IMR-90 (cell line): ENCODE results near the gene FAIM. TPM values are rescaled to one million over a fixed set of nuclear protein-coding genes. Genes with fewer than 3 reads are reported as not detected.
"Not testable (repeated sequence)": the region's sequence is repeated elsewhere in the genome, so short reads cannot be mapped to it uniquely, and the experiment has no call there.

ENCODE experiments used
- ATAC-seq: fragments of 200-7000 bp; cut with Tn5 transposase; 2 replicates; pipeline ENCODE4 v1.9.1; 2020; ENCODE audit warnings: low read depth, mild to moderate bottlenecking, moderate library complexity
- BruUV-seq: library from RNA; stranded (reverse); fragments of 400-500 nt; replicated peaks from 2 replicates; lab custom pipeline; 2021; lab: Mats Ljungman, UMichigan
- CTCF ChIA-PET: fragments of 300-600 bp; formaldehyde crosslinking; extraction: SDS; loops from one replicate; lab custom pipeline; 2021; ENCODE audit warnings: antibody characterized with exemption; lab: Yijun Ruan, JAX
- POLR2A ChIA-PET: fragments of 300-600 bp; sonication (Branson Sonifier 250); formaldehyde crosslinking; loops from one replicate; lab custom pipeline; 2022; ENCODE audit warnings: antibody characterized with exemption; ENCODE audit not compliant: unreplicated experiment; lab: Charles Lee
- DNase-seq: peaks from one replicate; pipeline ENCODE4 v3.0.0; 2013
- H2AFZ ChIP-seq: replicated peaks from 2 replicates; pipeline ENCODE3; 2013; ENCODE audit warnings: low read length, mild to moderate bottlenecking; ENCODE audit not compliant: poor library complexity
- H2AK5ac ChIP-seq: 2 replicates; pipeline ENCODE4 v1.6.1; 2013; ENCODE audit warnings: low read depth, low read length, inconsistent platforms
- H2AK9ac ChIP-seq: replicated peaks from 2 replicates; pipeline ENCODE3; 2013; ENCODE audit warnings: mild to moderate bottlenecking, low read depth, low read length, moderate library complexity; ENCODE audit not compliant: poor library complexity
- H2BK120ac ChIP-seq: 2 replicates; pipeline ENCODE4 v1.6.1; 2013; ENCODE audit warnings: low read depth, low read length, inconsistent platforms
- H2BK15ac ChIP-seq: 3 replicates; pipeline ENCODE4 v1.6.1; 2013; ENCODE audit warnings: low read depth, low read length, inconsistent platforms
- H2BK20ac ChIP-seq: 2 replicates; pipeline ENCODE4 v1.6.1; 2013; ENCODE audit warnings: low read depth, mild to moderate bottlenecking, inconsistent platforms, low read length, moderate library complexity
- H2BK5ac ChIP-seq: 2 replicates; pipeline ENCODE4 v1.6.1; 2013; ENCODE audit warnings: mild to moderate bottlenecking, low read depth, low read length, inconsistent platforms; ENCODE audit not compliant: poor library complexity, severe bottlenecking
- H3K14ac ChIP-seq: replicated peaks from 2 replicates; pipeline ENCODE4 v1.6.1; 2013; ENCODE audit warnings: low read depth, low read length, inconsistent platforms
- H3K18ac ChIP-seq: 2 replicates; pipeline ENCODE4 v1.6.1; 2013; ENCODE audit warnings: low read depth, low read length, control low read depth
- H3K23ac ChIP-seq: 2 replicates; pipeline ENCODE4 v1.6.1; 2013; ENCODE audit warnings: low read depth, low read length, inconsistent platforms
- H3K27ac ChIP-seq: 2 replicates; pipeline ENCODE4 v1.5.1; 2013; ENCODE audit warnings: mild to moderate bottlenecking, control low read depth, low read length; ENCODE audit not compliant: insufficient read depth
- H3K27me3 ChIP-seq: 2 replicates; pipeline ENCODE4 v1.6.1; 2013; ENCODE audit warnings: low read length; ENCODE audit not compliant: control insufficient read depth, insufficient read depth
- H3K36me3 ChIP-seq: 2 replicates; pipeline ENCODE4 v1.6.1; 2013; ENCODE audit warnings: low read length, mixed read lengths; ENCODE audit not compliant: control insufficient read depth, insufficient read depth
- H3K4ac ChIP-seq: 2 replicates; pipeline ENCODE4 v1.6.1; 2013; ENCODE audit warnings: low read depth, low read length, inconsistent platforms
- H3K4me1 ChIP-seq: 2 replicates; pipeline ENCODE4 v1.6.1; 2013; ENCODE audit warnings: low read length, mixed read lengths; ENCODE audit not compliant: control insufficient read depth, insufficient read depth
- H3K4me2 ChIP-seq: 2 replicates; pipeline ENCODE4 v1.6.1; 2013; ENCODE audit warnings: low read depth, mild to moderate bottlenecking, control low read depth, low read length, moderate library complexity
- H3K4me3 ChIP-seq: 2 replicates; pipeline ENCODE4 v1.5.1; 2013; ENCODE audit warnings: low read depth, mild to moderate bottlenecking, control low read depth, low read length, moderate library complexity; ENCODE audit not compliant: insufficient read depth
- H3K56ac ChIP-seq: 2 replicates; pipeline ENCODE4 v1.6.1; 2013; ENCODE audit warnings: low read length, inconsistent platforms; ENCODE audit not compliant: insufficient read depth; ENCODE audit errors: extremely low read depth
- H3K79me1 ChIP-seq, 2 experiments: 2 replicates each; pipeline ENCODE4 v1.6.1; 2013; ENCODE audit warnings: low read length in 2 of 2, inconsistent platforms in 1 of 2, low read depth in 1 of 2
- H3K9ac ChIP-seq: 2 replicates; pipeline ENCODE4 v1.6.1; 2013; ENCODE audit warnings: low read depth, low read length, control low read depth
- H3K9me1 ChIP-seq: 2 replicates; pipeline ENCODE4 v1.6.1; 2013; ENCODE audit warnings: low read length, inconsistent platforms; ENCODE audit not compliant: insufficient read depth
- H3K9me3 ChIP-seq: 2 replicates; pipeline ENCODE4 v1.6.1; 2013; ENCODE audit warnings: low read length; ENCODE audit not compliant: control insufficient read depth, insufficient read depth
- H4K20me1 ChIP-seq: 2 replicates; pipeline ENCODE4 v1.6.1; 2013; ENCODE audit warnings: low read length, inconsistent platforms; ENCODE audit not compliant: insufficient read depth
- H4K5ac ChIP-seq: 2 replicates; pipeline ENCODE4 v1.6.1; 2013; ENCODE audit warnings: mild to moderate bottlenecking, low read depth, low read length, control low read depth
- H4K8ac ChIP-seq, 2 experiments: 2 replicates each; pipeline ENCODE4 v1.6.1; 2013; ENCODE audit warnings: low read depth in 2 of 2, low read length in 2 of 2, control low read depth in 1 of 2, inconsistent platforms in 1 of 2
- H4K91ac ChIP-seq: 2 replicates; pipeline ENCODE4 v1.6.1; 2013; ENCODE audit warnings: low read depth, low read length, inconsistent platforms; ENCODE audit not compliant: insufficient read depth
- CEBPB ChIP-seq: IDR thresholded peaks from 2 replicates; pipeline ENCODE4 v1.6.1; 2012; ENCODE audit warnings: low read depth, low read length, improper control_type of control experiment
- CHD1 ChIP-seq: IDR thresholded peaks from 2 replicates; pipeline ENCODE4 v1.6.1; 2012; ENCODE audit warnings: low read depth, low read length, improper control_type of control experiment
- ELK1 ChIP-seq: fragments of 150-350 bp; IDR thresholded peaks from 2 replicates; pipeline ENCODE4 v1.6.1; 2016; ENCODE audit warnings: low read depth, mild to moderate bottlenecking, low read length, moderate library complexity, borderline replicate concordance
- WGBS, 2 experiments: methylation state at CpG; one replicate each; pipeline versions ENCODE4 v1.1.5 to v1.1.7; 2013; ENCODE audit warnings: missing lambda C conversion rate in 2 of 2; ENCODE audit not compliant: insufficient read length in 1 of 2; ENCODE audit errors: extremely low coverage in 2 of 2; 5-methylcytosine and 5-hydroxymethylcytosine counted together
- dilution Hi-C: fragments of 300-500 bp; cut with HindIII; formaldehyde crosslinking; loops from one replicate; pipeline ENCODE4 v1.14.3; 2018; ENCODE audit warnings: low sequenced_read_pairs; ENCODE audit not compliant: unreplicated experiment
- in situ Hi-C: fragments of 300-500 bp; cut with MboI; formaldehyde crosslinking; loops from 3 replicates; pipeline ENCODE4 v1.14.3; 2019; ENCODE audit warnings: low sequenced_read_pairs, inconsistent platforms, mixed read lengths
- intact Hi-C: fragments of 100-400 bp; cut with micrococcal nuclease; formaldehyde crosslinking; loops from 2 replicates; pipeline ENCODE4 v1.10.0; 2022
- polyA plus RNA-seq, 3 experiments: library from polyadenylated mRNA; depleted of rRNA; stranded (reverse); fragments of >200 nt; gene quantifications; 2 replicates each; pipeline ENCODE4 v1.2.3, GENCODE V29; 2012; ENCODE audit warnings: low replicate concordance in 1 of 3
- total RNA-seq: library from RNA; depleted of rRNA; stranded (reverse); fragments of >200 nt; gene quantifications from 2 replicates; pipeline ENCODE4 v1.2.3, GENCODE V29; 2012

FAIM gene
- total and polyA plus RNA-seq, 2 of the 4 experiments (the other 2 are of a cell fraction): 2.5 to 3.4 TPM

- no peak overlapping the region for H2BK120ac ChIP-seq
Observed at GRCh38 chr3:138600100-138600745, 8.3 kb upstream of the FAIM start.

DNA sequence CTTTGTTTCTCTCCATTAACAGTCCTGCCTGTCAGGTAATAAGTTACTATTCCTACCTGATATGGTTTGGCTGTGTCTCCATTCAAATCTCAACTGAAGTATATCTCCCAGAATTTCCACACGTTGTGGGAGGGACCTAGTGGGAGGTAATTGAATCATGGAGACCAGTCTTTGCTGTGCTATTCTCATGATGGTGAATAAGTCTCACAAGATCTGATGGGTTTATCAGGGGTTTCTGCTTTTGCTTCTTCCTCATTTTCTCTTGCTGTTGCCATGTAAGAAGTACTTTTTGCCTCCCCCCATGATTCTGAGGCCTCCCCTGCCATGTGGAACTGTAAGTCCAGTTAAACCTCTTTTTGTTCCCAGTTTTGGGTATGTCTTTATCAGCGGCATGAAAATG, 6.9 kb upstream of the FAIM start:
- H3K4me3 ChIP-seq, in situ Hi-C loops, H3K56ac ChIP-seq, H3K14ac ChIP-seq, ATAC-seq, POLR2A ChIA-PET, BruUV-seq, H3K9me1 ChIP-seq, H3K9ac ChIP-seq, H2BK20ac ChIP-seq, H3K27me3 ChIP-seq, H3K4ac ChIP-seq, CTCF ChIA-PET, H3K4me1 ChIP-seq, H4K91ac ChIP-seq, H2BK15ac ChIP-seq, H3K4me2 ChIP-seq, H4K8ac ChIP-seq, H3K18ac ChIP-seq, H3K9me3 ChIP-seq, H2BK5ac ChIP-seq, H2AK5ac ChIP-seq, H2AK9ac ChIP-seq, DNase-seq, H2AFZ ChIP-seq, H3K36me3 ChIP-seq, H3K79me1 ChIP-seq, H2BK120ac ChIP-seq, intact Hi-C loops, dilution Hi-C loops, H3K27ac ChIP-seq, H3K23ac ChIP-seq, H4K5ac ChIP-seq, H4K20me1 ChIP-seq: not testable (repeated sequence)
- WGBS, 2 experiments: no CpG with 5 or more reads among the region's 2 CpGs

More at GRCh38 chr3:138600100-138600745, 8.3 kb upstream of the FAIM start:
- in situ Hi-C loops: no loop called here
- H3K36me3 ChIP-seq: no peaks in the 10 kb centered on the region
- H2AFZ ChIP-seq: no peak overlapping the region
- no peaks in the 10 kb centered on the region for H4K20me1 ChIP-seq
- H2BK20ac ChIP-seq: no peak overlapping the region
- no peak overlapping the region for H2AK9ac ChIP-seq
- H4K5ac ChIP-seq: no peak overlapping the region
- H3K23ac ChIP-seq: no peak overlapping the region
- no peaks in the 10 kb centered on the region for H3K9me1 ChIP-seq
- TF ChIP-seq ELK1 (no peak), CEBPB (no peak), CHD1 (no peak)
- no peak for DNase-seq
- no peak overlapping the region for H3K4me3 ChIP-seq
- H3K4me2 ChIP-seq: no peak overlapping the region
- H3K9me3 ChIP-seq: no peaks in the 10 kb centered on the region; the same call in 1 of the 2 replicates
- H3K9ac ChIP-seq: no peak overlapping the region
- H2BK5ac ChIP-seq: no peak overlapping the region
- ATAC-seq: no peak
- H3K79me1 ChIP-seq: no peaks in the 10 kb centered on the region
- BruUV-seq: no TSS peak
- H3K27ac ChIP-seq: no peak overlapping the region
- WGBS, 2 experiments: 60% methylated on average over 1 of the region's 8 CpGs; no CpG with 5 or more reads in 1 of the 2 experiments
- H3K4ac ChIP-seq: no peak overlapping the region
- no peak overlapping the region for H3K18ac ChIP-seq
- no peak overlapping the region for H2BK15ac ChIP-seq
- H3K4me1 ChIP-seq: no peaks in the 10 kb centered on the region
- H2AK5ac ChIP-seq: no peak overlapping the region
- intact Hi-C loops: no loop called here
- H3K27me3 ChIP-seq: no peaks in the 10 kb centered on the region; the same call in 1 of the 2 replicates
- POLR2A ChIA-PET: no interaction called here
- dilution Hi-C loops: no loop called here
- no peak overlapping the region for H3K14ac ChIP-seq
- CTCF ChIA-PET: interaction anchor here (2.0 kb wide), 1 partner anchor 315 kb away, joined by 7 read pairs; no protein-coding TSS in a partner anchor
- H4K91ac ChIP-seq: no peak overlapping the region
- H3K56ac ChIP-seq: no peak overlapping the region
- no peak overlapping the region for H4K8ac ChIP-seq
